ENCODE results near the gene PTPMT1.

Gene PTPMT1

DNA sequence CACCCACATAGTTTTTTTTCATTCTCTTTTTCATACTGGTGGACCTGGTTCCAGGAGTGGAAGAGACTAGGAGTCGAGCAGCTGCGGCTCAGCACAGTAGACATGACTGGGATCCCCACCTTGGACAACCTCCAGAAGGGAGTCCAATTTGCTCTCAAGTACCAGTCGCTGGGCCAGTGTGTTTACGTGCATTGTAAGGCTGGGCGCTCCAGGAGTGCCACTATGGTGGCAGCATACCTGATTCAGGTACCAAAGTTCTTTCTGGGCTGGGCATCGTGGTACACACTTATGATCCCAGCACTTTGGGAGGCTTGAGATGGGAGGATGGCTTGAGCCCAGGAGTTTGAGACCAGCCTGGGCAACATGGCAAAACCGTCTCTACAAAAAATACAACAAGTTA, 4.2 kb downstream of the PTPMT1 start:
- peaks cover 12% of the 10 kb centered on the region for H3K79me2 ChIP-seq (ENCODE audit: control insufficient read depth, insufficient read depth, low read length, poor library complexity)
- no peak overlapping the region for H2BK120ac ChIP-seq (ENCODE audit: insufficient read depth, low read length, poor library complexity)
- no peak for DNase-seq
- no CpG with 5 or more reads among the region's 7 CpGs for WGBS (ENCODE audit: extremely low coverage, insufficient coverage, insufficient read length)
- no peak overlapping the region for H4K8ac ChIP-seq (ENCODE audit: low read depth, low read length)
- H4K12ac ChIP-seq (ENCODE audit: low read depth, low read length) = no peak overlapping the region
- H3K18ac ChIP-seq (ENCODE audit: low read length) = no peak overlapping the region
- H3K4ac ChIP-seq (ENCODE audit: low read depth, low read length) = no peak overlapping the region
- no peak overlapping the region for H2BK12ac ChIP-seq (ENCODE audit: low read length)
- H3K9ac ChIP-seq (ENCODE audit: low read length) = no peak overlapping the region
- no peak overlapping the region for H3K4me3 ChIP-seq (ENCODE audit: low read depth, low read length)
- no peak overlapping the region for H2AK5ac ChIP-seq (ENCODE audit: low read length)
- H3K23ac ChIP-seq (ENCODE audit: low read length) = no peak overlapping the region
- H3K27ac ChIP-seq (ENCODE audit: low read depth, low read length) = no peak overlapping the region
- peaks cover 20 to 35% of the 10 kb centered on the region in 2 experiments for H3K36me3 ChIP-seq (ENCODE audit: control insufficient read depth in 1 of 2, insufficient read depth in 2 of 2, low read length in 2 of 2)
- H4K91ac ChIP-seq (ENCODE audit: low read depth, low read length) = no peak overlapping the region
- peaks cover 0 to 4% of the 10 kb centered on the region in 2 experiments for H3K4me1 ChIP-seq (ENCODE audit: control insufficient read depth in 1 of 2, insufficient read depth in 2 of 2, low read length in 2 of 2)
- no peak overlapping the region for H3K14ac ChIP-seq (ENCODE audit: low read length)
- no peak overlapping the region for H3K4me2 ChIP-seq (ENCODE audit: low read length)
- H3K27me3 ChIP-seq (ENCODE audit: insufficient read depth, low read length) = no peaks in the 10 kb centered on the region
- peaks cover 11% of the 10 kb centered on the region for H3K79me1 ChIP-seq (ENCODE audit: low read length)
- H2AFZ ChIP-seq (ENCODE audit: insufficient read depth, low read length, poor library complexity) = no peak overlapping the region
- no peak overlapping the region for H2BK5ac ChIP-seq (ENCODE audit: low read depth, low read length, poor library complexity)
- H3K9me3 ChIP-seq (ENCODE audit: insufficient read depth, low read depth, low read length) = peaks cover 3% of the 10 kb centered on the region

DNA sequence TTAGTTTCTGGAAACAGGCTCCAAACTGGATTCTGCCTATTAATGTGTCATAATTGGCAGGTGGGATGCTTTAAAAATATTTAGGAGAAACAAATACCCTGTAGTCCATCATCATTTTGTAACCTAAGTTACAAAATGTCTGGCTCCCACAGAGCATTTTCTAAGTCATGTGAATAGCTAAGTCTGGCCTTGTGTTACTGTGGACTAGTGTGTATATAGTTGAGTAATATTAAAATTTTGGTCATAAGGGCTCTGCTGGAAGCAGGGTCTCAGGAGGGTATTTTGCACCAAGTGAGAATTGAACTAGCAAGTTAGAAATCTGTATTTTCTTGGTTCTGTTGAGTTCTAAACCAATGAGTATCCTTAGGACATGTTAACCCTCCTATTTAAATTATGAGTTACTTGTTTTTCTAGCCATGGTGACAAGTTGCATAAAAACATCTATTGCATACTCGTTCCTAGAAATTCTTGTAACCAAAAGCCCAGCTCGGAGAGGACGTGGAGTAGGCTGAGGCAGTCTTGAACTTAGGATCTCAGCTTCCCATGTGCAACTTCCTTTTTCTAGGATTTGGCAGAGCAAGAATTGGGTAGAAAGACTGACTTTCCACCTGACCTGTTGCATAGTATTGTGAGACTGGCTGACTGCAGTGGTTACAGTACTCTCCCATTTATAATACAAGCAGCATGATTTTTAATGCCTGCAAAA, 5.4 kb downstream of the PTPMT1 start:
- Histone ChIP-seq H2AFZ (ENCODE audit: insufficient read depth, low read length, poor library complexity) (no peak overlapping the region), H3K4ac (ENCODE audit: low read depth, low read length) (no peak overlapping the region), H2BK5ac (ENCODE audit: low read depth, low read length, poor library complexity) (no peak overlapping the region), H3K9ac (ENCODE audit: low read length) (no peak overlapping the region), H3K18ac (ENCODE audit: low read length) (no peak overlapping the region), H3K36me3 (ENCODE audit: control insufficient read depth in 1 of 2, insufficient read depth in 2 of 2, low read length in 2 of 2) (peaks cover 23 to 37% of the 10 kb centered on the region in 2 experiments), H3K4me3 (ENCODE audit: low read depth, low read length) (no peak overlapping the region), H3K27ac (ENCODE audit: low read depth, low read length) (no peak overlapping the region), H3K79me1 (ENCODE audit: low read length) (peaks cover 2% of the 10 kb centered on the region), H2AK5ac (ENCODE audit: low read length) (no peak overlapping the region), H3K4me2 (ENCODE audit: low read length) (no peak overlapping the region), H4K91ac (ENCODE audit: low read depth, low read length) (no peak overlapping the region), H4K8ac (ENCODE audit: low read depth, low read length) (no peak overlapping the region), H3K9me3 (ENCODE audit: insufficient read depth, low read depth, low read length) (peaks cover 3% of the 10 kb centered on the region), H4K12ac (ENCODE audit: low read depth, low read length) (no peak overlapping the region), H3K79me2 (ENCODE audit: control insufficient read depth, insufficient read depth, low read length, poor library complexity) (peaks cover 4% of the 10 kb centered on the region), H2BK120ac (ENCODE audit: insufficient read depth, low read length, poor library complexity) (no peak overlapping the region), H2BK12ac (ENCODE audit: low read length) (no peak overlapping the region), H3K27me3 (ENCODE audit: insufficient read depth, low read length) (no peaks in the 10 kb centered on the region), H3K4me1 (ENCODE audit: control insufficient read depth in 1 of 2, insufficient read depth in 2 of 2, low read length in 2 of 2) (no peaks in the 10 kb centered on the region), H3K14ac (ENCODE audit: low read length) (no peak overlapping the region), H3K23ac (ENCODE audit: low read length) (no peak overlapping the region)
- no peak for DNase-seq
- no CpG with 5 or more reads among the region's 3 CpGs for WGBS (ENCODE audit: extremely low coverage, insufficient coverage, insufficient read length)

- H2AFZ ChIP-seq (ENCODE audit: insufficient read depth, low read length, poor library complexity) = no peak overlapping the region
- DNase-seq = no peak
- H4K12ac ChIP-seq (ENCODE audit: low read depth, low read length) = no peak overlapping the region
- H2BK120ac ChIP-seq (ENCODE audit: insufficient read depth, low read length, poor library complexity) = no peak overlapping the region
- no CpG with 5 or more reads among the region's 4 CpGs for WGBS (ENCODE audit: extremely low coverage, insufficient coverage, insufficient read length)
- H3K36me3 ChIP-seq (ENCODE audit: control insufficient read depth in 1 of 2, insufficient read depth in 2 of 2, low read length in 2 of 2) = peaks cover 26 to 37% of the 10 kb centered on the region in 2 experiments
- H2BK5ac ChIP-seq (ENCODE audit: low read depth, low read length, poor library complexity) = no peak overlapping the region
- H3K9me3 ChIP-seq (ENCODE audit: insufficient read depth, low read depth, low read length) = peaks cover 3% of the 10 kb centered on the region
- no peak overlapping the region for H3K4ac ChIP-seq (ENCODE audit: low read depth, low read length)
- H4K91ac ChIP-seq (ENCODE audit: low read depth, low read length) = no peak overlapping the region
- no peak overlapping the region for H2AK5ac ChIP-seq (ENCODE audit: low read length)
- H3K18ac ChIP-seq (ENCODE audit: low read length) = no peak overlapping the region
- H3K4me3 ChIP-seq (ENCODE audit: low read depth, low read length) = no peak overlapping the region
- H3K23ac ChIP-seq (ENCODE audit: low read length) = no peak overlapping the region
- no peak overlapping the region for H3K9ac ChIP-seq (ENCODE audit: low read length)
- H3K79me2 ChIP-seq (ENCODE audit: control insufficient read depth, insufficient read depth, low read length, poor library complexity) = no peaks in the 10 kb centered on the region
- no peak overlapping the region for H4K8ac ChIP-seq (ENCODE audit: low read depth, low read length)
- no peaks in the 10 kb centered on the region for H3K27me3 ChIP-seq (ENCODE audit: insufficient read depth, low read length)
- H3K27ac ChIP-seq (ENCODE audit: low read depth, low read length) = no peak overlapping the region
- H3K79me1 ChIP-seq (ENCODE audit: low read length) = no peaks in the 10 kb centered on the region
- H3K14ac ChIP-seq (ENCODE audit: low read length) = no peak overlapping the region
- H3K4me1 ChIP-seq (ENCODE audit: control insufficient read depth in 1 of 2, insufficient read depth in 2 of 2, low read length in 2 of 2) = no peaks in the 10 kb centered on the region
- no peak overlapping the region for H2BK12ac ChIP-seq (ENCODE audit: low read length)
- no peak overlapping the region for H3K4me2 ChIP-seq (ENCODE audit: low read length)
Measured at GRCh38 chr11:47571357-47571729, 5.9 kb downstream of the PTPMT1 start.

GRCh38 chr11:47571895-47572294, 6.5 kb downstream of the PTPMT1 start:
- Histone ChIP-seq H3K4me1 (ENCODE audit: control insufficient read depth in 1 of 2, insufficient read depth in 2 of 2, low read length in 2 of 2) (no peaks in the 10 kb centered on the region), H3K4ac (ENCODE audit: low read depth, low read length) (no peak overlapping the region), H3K4me3 (ENCODE audit: low read depth, low read length) (no peak overlapping the region), H2BK120ac (ENCODE audit: insufficient read depth, low read length, poor library complexity) (no peak overlapping the region), H4K91ac (ENCODE audit: low read depth, low read length) (no peak overlapping the region), H2BK5ac (ENCODE audit: low read depth, low read length, poor library complexity) (no peak overlapping the region), H4K8ac (ENCODE audit: low read depth, low read length) (no peak overlapping the region), H3K23ac (ENCODE audit: low read length) (no peak overlapping the region), H3K27me3 (ENCODE audit: insufficient read depth, low read length) (no peaks in the 10 kb centered on the region), H3K4me2 (ENCODE audit: low read length) (no peak overlapping the region), H3K14ac (ENCODE audit: low read length) (no peak overlapping the region), H3K18ac (ENCODE audit: low read length) (no peak overlapping the region), H3K9me3 (ENCODE audit: insufficient read depth, low read depth, low read length) (peaks cover 3% of the 10 kb centered on the region), H3K9ac (ENCODE audit: low read length) (no peak overlapping the region), H4K12ac (ENCODE audit: low read depth, low read length) (no peak overlapping the region), H3K27ac (ENCODE audit: low read depth, low read length) (no peak overlapping the region), H3K36me3 (ENCODE audit: control insufficient read depth in 1 of 2, insufficient read depth in 2 of 2, low read length in 2 of 2) (peaks cover 26 to 37% of the 10 kb centered on the region in 2 experiments), H2AK5ac (ENCODE audit: low read length) (no peak overlapping the region), H3K79me1 (ENCODE audit: low read length) (no peaks in the 10 kb centered on the region), H2BK12ac (ENCODE audit: low read length) (no peak overlapping the region), H3K79me2 (ENCODE audit: control insufficient read depth, insufficient read depth, low read length, poor library complexity) (no peaks in the 10 kb centered on the region), H2AFZ (ENCODE audit: insufficient read depth, low read length, poor library complexity) (no peak overlapping the region)
- no CpG with 5 or more reads among the region's 1 CpG for WGBS (ENCODE audit: extremely low coverage, insufficient coverage, insufficient read length)
- DNase-seq = no peak

Measured in trophoblast cell (in vitro differentiated cells and primary cell).